Stimulated activated naive CD4-positive, alpha-beta T cell (primary cell): Measurements from ENCODE around the gene DOK3.
A peak's percentile ranks its signal among the peaks of the same experiment; 100 is the strongest.

Experiments used
- DNase-seq, 6 experiments: peaks; one replicate each; lab custom pipeline; 2025; lab: John Stamatoyannopoulos, UW

DOK3 gene

DNA sequence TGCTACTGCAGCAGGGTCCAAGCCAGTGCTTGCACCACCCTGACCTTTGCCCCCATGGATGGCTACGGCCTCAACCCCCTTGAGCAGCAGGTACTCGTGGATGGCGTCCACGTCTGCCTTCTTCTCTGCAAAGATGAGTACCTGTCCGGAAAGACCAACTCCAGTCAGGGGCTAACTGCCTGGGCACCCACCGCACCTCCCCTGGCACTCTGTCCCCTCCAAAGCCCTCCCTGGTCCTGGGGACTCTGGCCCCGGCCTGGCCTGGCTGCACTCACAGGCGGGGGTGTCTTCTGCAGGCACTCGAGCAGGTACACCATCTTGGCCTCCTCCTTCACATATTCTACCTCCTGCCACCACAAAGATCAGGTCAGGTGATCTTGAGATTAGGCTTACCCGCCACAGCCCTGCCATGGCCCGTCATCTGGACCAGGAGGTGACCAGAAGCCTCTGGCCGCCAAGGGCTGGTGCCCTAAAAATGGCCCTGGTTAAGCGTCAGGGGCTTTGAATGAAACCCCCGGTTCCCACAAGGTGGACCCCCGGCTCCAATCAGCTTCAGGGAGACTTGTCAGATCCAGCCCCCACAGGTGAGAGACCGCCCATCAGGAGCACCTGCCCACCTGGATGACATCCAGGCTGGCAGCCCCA, 3.2 kb upstream of the DOK3 start:
- no peak for DNase-seq

DNA sequence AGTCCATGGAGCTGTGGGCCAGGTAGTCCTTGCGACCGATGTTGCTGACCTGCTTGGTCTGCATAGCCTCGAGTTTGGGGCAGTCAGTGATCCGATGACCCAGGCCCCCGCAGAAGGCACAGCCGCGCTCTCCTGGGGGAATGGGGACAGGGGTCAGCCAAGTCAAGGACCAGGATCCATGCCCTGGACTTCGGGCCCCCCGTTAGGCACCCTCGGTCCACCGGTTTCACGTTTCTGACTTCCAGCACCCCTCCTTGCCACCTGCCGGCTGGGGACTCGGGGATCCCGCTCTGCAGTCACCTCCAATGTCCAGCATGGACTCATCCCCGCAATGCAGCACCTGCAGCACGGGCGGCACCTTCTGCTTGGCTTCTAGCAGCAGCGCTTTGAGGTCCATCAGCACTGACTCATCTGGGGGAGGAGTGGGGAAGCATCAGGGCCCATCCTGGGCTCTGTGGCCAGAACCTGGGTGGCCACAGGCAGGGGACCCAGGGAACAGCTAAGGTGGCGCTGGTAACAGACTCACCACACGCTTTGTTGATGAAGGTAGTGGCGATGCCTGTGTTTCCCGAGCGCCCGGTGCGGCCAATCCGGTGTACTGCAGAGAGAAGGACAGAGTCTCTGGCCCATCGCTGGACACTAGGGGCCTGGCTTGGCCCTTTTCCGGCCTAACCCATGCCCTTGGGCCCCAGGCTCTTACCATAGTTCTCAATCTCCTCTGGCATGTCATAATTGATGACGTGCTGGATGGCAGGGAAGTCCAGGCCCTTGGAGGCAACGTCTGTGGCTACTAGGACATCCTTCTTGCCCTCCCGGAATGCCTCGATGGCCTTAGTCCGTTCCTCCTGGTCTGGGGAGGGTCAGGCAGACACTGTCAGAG, 2.4 kb upstream of the DOK3 start:
- DNase-seq, result no peak

DNA sequence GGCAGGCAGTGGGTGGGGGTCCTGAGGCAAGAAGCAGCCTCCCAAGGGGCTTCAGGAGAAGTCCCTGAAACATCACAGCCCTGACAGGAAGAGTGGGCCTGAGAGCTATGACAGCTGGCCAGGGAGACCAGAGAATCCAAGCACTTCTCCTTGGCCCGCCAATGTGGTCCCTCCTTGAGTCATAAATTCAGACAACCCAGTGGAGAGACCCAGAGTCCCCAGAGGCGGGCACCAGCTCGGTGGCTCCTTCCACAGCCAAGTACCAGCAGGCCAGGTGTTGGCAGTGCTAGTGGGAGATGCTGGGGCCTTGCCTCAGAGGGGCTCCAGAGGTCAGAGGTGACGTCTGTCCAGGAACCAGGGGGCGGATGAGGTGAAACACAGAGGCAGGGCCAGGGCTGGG, 1.6 kb upstream of the DOK3 start:
- DNase-seq, result no peak

DNA sequence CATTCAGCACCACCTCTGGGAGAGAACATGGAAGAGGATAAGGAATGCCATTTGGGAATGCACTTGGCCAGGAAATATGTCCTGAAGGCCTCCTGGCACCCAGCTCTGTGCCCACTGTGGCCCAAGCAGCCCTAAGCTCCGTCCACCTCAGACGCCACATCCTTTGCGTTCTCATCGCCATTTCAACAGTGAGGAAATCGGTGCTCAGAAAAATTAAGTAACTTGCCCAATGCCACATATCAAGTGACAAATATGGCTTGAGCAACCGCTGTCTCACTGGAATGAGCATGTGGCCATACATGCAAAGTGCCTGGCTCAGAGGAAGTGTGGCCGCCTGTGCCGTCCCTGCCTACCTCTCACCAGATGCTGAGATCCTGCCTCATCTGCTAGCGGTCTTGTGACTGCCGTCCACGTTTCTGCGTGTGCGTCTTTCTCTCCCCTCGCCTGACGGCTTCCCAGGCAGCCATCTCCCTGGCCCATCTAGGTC, 984 bp upstream of the DOK3 start:
- no peak for DNase-seq

DNA sequence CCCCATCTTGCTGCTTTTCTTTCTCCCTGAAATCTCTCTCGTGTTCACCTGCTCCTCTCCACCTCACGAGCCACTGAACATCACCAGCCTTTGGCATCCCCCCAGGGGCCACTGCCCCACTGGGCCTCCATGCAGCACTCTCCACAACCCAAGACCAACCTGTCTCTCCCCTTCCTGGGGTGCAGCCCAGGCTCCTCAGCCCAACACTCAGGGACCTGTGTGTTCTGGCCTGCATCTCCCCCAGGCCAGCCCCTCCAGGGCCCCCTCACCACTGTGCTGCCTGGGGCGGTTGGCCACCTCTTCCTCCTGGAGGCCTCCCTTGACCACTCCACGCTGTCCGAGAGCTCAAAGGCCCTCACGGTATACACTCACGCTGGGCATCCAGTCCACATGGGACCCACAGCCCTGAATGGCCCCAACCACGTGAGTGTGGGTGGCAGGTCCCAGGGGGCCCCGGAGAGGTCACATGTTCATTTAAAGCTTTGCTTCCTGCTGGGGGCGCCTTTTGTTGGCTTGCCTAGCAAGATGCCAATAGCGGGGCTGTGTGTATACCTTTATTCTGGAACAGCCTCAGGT, 453 bp upstream of the DOK3 start:
- no peak for DNase-seq

DNA sequence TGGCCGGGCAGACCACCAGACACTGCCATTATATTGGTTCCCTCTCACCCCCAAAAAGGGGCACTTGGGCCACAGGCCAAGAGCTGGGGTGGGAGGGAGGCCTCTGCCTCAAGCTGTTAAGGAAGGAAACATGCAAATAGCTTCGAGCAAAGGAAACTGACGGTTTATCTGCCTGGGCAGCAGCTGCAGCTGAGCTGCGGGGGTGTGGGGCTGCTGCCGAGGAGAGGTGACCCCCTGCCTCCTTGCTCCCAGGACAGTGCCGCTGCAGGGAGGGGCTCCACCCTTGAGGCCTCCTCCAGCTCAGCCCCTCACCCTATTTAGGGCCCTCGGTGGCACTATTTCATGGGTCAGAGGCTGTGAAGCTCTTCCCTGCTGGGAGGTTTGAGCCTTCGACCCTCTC, 789 bp downstream of the DOK3 start:
- no peak for DNase-seq

DNA sequence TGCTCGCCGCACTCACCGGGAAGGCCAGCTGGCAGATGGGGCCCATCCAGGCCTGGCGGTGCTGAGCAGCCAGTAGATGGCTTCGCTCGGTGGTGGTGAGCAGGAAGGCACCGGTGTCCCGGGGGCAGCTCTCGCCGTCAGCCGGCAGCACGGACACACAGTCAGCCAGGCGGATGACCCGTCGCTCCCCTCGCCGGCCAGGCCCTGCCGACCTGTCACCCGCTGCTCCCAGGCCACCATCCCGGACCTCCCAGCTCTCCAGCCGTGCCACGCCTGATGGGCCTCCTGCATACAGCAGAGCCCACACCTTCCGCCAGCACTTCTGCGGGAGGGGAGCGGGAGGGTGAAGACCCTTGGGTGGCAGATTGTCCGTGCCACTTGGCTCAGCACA, 1.4 kb downstream of the DOK3 start:
- no peak for DNase-seq

DNA sequence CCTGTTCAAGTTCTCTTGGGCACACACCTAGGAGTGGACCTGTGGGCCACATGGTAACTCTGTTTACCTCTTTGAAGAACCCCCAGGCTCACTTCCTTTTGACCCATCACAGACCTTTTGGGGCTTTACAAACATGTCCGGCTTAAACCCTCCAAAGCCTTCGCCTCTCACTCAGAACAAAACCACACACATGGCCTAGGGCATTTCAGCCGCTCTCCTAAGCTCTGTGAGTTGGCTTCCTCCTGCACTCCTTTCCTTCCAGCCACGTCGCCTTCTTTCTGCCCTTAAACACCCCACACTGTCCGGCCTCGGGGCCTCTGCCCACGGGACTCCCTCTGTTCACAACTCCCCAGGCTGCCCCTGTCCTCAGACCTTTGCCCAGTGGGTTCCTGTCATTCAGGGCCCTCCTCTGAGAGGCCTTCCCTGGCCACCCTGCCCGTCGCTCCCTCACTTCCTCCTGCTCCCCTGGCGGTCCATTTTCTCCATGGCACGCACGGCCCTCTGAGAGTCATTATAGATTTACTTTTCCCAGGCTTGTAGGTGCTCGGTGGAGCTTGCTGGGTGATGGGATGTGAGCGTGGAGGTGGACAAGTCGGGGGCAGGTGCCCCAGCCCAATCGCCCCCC, 1.9 kb downstream of the DOK3 start:
- no peak for DNase-seq

DNA sequence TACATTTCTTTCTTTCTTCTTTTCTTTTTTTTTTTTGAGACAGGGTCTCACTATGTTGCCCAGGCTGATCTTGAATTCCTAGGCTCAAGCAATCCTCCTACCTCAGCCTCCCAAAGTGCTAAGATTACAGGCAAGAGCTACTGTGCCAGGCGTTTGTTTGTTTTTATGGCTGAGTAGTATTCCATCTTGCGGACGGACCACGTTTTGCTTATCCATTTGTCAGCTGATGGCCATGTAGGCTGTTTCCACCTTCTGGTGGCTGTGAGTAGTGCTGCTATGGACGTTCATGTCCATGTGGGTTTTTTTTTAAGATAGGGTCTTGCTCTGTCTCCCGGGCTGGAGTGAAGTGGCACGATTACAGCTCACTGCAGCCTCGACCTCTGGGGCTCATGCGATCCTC, 2.5 kb downstream of the DOK3 start:
- DNase-seq, result no peak

DNA sequence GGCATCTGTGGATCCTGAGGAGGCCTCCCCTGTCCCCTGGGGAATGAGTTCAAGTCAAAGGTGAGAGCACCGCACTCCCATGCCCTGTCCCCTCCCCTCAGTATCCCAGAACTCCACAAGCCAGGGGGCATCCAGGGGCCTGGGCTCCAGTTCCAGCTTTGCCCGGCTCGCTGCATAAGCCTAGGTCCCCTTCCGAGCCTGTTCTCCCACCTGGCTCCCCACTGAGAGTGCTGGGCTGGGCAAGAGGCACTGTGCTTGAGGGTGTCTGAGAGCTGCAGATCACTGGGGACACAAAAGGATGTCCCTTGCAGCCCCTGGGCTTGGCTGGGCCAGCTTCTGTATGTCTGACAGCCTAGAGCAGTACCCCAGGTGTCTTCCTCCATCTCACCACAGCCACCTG, 4.6 kb downstream of the DOK3 start:
- DNase-seq, result no peak

DNA sequence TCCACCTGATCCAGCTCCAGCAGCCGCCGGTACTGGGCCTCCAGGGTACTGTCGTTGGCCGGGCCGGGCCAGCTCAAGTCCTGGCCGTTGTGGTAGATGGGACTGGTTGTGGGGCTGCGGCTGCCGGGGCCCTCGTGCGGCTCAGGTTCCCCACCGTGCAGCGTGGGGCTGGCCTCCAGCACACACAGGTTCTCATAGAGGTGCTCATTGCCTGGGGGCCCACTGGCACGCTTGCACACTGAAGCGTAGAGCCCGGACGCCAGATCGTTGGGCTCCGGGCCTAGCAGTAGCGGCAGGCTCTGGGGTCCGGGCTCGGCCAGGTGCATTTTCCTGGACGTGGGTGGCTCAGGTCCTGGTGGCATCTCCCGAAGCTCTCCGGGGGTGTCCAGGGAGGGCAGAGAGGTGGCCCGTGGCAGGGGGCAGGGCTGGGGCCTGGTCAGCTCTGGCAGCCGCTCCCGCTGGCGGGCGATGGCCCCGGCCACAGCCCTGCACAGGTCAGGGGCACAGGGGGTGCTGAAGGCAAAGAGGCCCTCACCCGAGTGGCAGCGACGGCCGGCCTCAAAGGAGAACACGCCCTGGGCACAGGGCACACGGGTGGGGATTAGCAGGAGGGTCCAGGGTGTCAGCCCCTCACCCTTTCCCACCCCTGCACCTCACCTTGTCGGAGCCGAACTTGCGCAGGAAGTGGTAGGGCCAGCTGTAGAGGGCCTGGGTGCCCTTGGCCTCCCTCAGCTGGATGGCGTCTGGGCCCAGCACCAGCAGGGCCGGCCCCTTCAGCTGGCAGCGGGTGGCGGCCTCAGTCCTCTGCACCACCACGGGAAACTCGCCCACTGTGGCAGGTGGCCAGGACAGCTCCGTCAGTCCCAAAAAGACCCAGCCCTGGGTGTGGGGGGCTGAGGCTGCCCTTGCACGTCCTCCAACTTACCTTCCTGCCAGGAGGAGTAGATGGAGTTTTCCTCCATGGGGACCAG, 5.3 kb downstream of the DOK3 start:
- no peak for DNase-seq

DNA sequence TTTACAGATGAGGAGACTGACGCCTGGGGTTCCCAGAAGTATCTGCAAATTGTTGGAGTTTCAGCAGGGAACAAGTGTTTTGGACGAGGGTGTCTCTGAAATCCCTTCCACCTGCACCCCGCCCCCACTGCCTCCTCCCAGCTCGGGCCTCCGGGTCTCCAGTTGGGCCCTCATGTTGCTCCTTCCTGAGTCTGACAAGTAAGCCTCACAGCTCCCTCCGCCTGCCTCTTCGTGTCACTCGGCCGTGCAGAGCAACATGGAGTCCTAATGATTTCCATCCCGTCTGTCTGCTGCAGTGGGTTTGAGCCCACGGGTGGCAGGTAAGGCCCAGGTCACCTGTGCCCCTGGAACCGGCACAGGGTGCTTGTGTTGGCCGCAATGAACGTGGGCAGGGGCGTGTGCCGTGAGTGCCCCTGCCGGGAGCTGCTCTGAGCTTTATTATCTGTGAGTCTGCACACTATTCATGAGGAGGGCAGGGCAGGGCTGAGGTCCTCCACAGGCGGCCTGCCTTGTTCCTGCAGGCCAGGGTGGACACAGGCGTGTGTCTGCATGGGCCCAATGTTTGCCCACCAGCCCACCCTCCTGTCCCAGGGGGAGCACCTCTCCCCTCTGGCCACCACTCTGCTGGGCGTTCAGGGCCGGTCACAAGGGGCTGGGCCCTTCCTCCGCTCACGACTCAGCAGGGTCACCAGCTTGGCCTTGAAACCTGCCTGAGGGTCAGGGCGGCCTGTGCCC, 6.1 kb downstream of the DOK3 start:
- no peak for DNase-seq

DNA sequence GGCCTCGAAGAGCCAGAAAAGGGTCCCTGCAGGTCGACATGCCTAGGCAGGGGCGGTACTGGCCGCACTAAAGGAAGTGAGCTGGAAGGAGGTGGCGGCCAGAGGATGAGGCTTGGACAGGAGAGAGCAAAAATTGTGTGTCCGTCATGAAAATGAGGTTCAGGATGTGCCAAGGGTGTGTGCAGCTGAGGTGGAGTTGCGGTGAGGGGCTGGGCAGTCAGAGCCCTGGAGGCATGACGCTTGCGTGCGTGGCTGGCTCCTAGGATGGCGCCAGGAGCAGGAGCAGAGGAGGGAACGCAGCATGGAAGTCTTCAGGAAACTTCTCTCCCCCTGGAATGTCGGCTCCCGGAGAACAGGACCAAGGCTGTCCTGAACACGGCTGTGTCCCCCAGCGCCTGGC, 6.7 kb downstream of the DOK3 start:
- DNase-seq, result no peak

DNA sequence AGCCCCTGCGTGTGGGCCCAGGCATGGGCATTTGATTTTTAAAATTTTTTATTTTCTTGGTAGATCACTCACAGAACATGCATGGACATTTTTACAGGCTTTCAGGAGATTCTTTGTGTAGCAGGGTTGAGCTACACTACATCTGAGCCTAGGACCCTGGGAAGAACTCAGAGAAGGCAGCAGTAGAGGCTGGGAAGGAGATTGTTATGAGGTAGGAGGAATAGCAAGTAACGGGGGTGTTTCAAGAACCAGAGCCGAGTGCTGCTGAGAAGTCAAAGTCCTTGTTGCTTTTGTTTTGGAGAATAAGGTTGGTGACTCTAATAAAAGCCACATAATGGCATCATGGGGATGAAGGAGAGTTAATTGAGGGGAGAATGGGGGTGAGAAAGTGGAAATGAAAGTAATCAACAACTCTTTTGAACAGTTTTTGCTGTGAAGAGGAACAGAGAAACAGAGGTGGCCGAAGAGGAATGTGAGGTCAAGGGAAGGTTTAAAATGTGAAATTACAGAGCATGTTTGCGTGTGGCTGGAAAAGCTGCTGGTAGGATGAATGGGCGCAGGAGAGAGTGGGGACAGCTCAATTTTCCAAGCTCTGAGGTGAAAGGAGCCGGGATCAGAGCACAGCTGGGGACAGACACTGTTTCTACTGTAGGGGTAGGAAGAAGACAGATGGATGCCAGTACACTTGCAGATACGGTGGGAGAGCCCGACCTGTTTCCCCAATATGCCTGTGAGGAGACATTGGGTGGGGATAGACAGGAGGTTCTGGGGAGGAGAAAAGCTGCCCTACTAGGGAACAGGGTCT, 7.5 kb downstream of the DOK3 start:
- no peak for DNase-seq

DNA sequence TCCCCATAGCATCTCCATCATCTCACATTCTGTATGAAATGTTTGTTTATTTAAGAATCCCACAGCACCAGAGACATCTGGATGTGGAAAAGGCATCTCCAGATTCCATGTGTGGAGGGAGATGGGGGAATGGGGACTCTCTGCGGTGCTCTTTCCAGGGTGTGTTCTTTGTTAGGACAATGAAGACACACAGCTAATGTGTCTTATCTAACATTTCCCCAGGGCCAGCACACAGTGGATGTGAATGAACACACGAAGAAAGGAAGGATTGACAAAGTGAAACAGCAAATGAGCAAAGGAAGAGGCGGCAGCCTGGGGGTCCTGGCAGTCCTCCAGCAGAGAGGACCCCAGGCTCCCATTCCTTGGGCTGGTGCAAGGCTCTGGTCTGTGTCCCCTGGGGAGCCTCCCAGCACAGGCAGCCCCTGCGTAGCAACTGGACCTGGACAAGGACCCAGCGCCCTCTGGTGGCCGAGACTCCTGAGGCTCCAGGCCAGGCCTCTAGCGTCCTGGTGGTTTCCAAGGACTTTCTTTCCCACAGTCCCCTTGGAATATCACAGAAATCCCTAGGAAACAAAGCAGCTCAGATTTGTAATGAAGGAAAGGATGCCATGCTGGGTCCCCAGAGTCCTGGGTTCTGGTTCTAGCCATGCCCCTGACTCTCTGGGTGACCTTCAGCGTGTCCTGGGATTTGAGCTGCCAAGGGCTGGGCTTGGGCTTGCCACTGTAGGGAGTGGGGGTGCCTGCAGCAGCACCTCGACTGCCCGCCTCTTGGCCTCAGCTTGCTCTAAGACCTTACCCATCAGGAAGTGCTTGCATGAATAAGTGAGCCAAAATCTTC, 8.7 kb downstream of the DOK3 start:
- DNase-seq, result peak; percentile 40 to 83 (median 76)

DNA sequence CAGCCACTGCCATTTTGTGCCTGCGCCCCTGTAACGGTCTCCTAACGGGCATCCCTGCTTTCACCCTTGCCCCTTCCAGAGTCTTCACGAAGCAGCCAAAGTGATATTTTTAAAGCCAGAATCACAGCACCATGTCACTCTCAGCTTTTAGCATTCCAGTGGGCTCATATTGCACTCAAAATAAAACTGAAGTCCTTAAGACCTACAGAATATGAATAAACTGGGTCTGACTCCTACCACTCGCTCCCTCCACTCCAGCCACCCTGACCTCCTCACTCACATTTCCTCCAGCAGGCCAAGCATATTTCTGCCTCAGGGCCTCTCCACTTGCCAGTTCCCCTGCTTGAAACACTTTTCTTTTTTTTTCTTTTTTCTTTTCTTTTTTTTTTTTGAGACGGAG, 9.8 kb downstream of the DOK3 start:
- DNase-seq, result no peak

DNA sequence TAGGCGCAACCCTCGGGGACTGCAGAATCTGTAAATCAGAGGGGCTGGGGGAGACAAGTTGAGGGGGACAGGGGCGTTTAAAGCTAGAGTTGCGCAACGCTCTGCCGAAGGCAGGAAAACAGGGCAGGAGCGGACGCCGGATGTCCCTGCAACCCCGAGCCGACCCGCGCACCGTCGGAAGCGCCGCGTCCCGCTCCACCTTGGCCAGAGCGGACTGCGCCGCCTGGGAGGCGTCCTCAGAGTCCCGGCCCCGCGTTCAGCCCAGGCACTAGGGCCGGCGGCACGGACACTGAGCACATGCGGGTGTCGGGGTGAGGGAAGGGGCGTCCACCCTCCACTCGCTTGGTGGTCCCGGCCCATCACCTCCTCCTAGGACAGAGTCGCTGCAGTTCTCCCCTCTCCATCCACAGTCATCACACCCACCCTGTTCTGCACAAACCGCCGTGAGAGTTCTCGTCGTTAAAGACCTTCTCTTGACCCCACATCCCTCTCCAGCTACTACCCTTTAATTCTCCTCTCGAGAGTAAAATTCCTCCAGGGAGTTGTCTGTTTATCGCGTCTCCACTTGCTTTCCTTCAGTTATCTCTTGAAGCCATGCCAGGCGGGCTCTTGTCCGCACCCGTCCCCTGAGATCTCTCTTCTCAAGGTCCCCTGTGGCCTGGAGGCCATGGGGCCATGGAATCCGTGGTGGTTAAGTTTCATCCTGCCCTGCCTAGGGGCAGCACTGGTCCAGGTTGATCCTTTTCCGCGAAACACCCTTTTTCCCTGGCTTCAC, 11.4 kb downstream of the DOK3 start:
- DNase-seq, result no peak

DNA sequence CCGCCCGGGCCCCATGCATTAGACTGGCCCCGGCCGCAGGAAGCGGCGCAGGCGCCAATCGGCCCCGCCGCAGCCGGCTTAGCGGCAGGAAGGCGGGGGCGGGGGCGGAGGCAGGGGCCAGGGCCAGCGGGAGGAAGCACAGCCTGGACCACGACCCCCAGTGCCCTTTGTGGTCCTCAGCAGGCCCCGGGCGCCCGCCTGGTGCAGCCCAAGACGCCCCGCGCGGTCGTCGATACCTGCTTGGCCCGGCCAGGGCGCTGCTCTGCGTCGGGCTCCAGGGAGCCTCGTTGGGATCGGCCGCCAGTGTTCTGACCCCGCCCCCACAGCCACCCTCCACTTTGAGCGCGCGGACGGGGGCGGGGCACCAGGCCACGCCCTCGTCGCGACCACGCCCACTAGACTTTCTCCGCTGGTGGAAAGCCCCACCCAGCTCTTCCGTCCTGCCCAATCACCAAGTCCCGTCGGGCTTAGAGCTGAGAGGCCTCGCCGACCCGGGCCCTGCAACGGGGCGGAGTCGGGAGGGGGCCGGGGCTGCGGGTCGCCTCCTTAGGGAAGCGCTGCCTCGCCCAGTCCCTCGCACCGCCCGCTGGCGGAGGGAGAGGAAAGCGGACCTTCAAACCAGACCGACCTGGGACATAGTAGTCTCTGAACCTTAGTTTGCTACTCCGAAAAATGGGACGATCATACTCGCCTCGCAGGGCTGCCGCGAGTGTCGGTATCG, 12.2 kb downstream of the DOK3 start, which contains the start of gene PDLIM7:
TSS of gene PDLIM7 (minus strand) at position 313 of the 721 bp plus-strand sequence. CDS start 1,092 bp downstream, outside the sequence.
- DNase-seq, result peak; percentile 85 to 94 (median 90)
